HepG2 (cell line): ENCODE results near the gene TBC1D2B. TPM values are rescaled to one million over a fixed set of nuclear protein-coding genes. Genes with fewer than 3 reads are reported as not detected.

ENCODE experiments used
- GTF3A ChIP-seq: sonication (generic); formaldehyde crosslinking; conservative IDR thresholded peaks from 2 replicates; pipeline ENCODE4 v1.4.0; 2020; ENCODE audit warnings: mild to moderate bottlenecking, missing genetic modification reagents
- IKZF1 ChIP-seq: fragments of 450-650 bp; IDR thresholded peaks from 2 replicates; pipeline ENCODE4 v1.7.1; 2016
- IKZF4 ChIP-seq: sonication (generic); formaldehyde crosslinking; IDR thresholded peaks from 2 replicates; pipeline ENCODE4 v1.5.1; 2020; ENCODE audit warnings: borderline replicate concordance, mild to moderate bottlenecking, low read depth, missing genetic modification reagents; ENCODE audit errors: not compliant biosample characterization
- PLRG1 ChIP-seq: fragments of 450-650 bp; conservative IDR thresholded peaks from 2 replicates; pipeline ENCODE4 v1.6.1; 2016
- RXRA ChIP-seq: sonication (generic); formaldehyde crosslinking; IDR thresholded peaks from 2 replicates; pipeline ENCODE4 v1.5.1; 2020; ENCODE audit warnings: missing genetic modification reagents
- SRY ChIP-seq: sonication (generic); formaldehyde crosslinking; IDR thresholded peaks from 2 replicates; pipeline ENCODE4 v1.8.0; 2022; ENCODE audit warnings: mild to moderate bottlenecking, missing genetic modification reagents
- TAF1 ChIP-seq: sonication (generic); formaldehyde crosslinking; IDR thresholded peaks from 2 replicates; pipeline ENCODE4 v1.4.0; 2020; ENCODE audit warnings: missing genetic modification reagents
- TEAD3 ChIP-seq: optimal IDR thresholded peaks from 2 replicates; pipeline ENCODE3; 2016; ENCODE audit warnings: borderline replicate concordance
- TRIM24 ChIP-seq: sonication (generic); formaldehyde crosslinking; IDR thresholded peaks from 2 replicates; pipeline ENCODE4 v1.8.0; 2022; ENCODE audit warnings: mild to moderate bottlenecking, missing genetic modification reagents
- ZNF136 ChIP-seq: sonication (generic); formaldehyde crosslinking; IDR thresholded peaks from 2 replicates; pipeline ENCODE4 v1.8.1; 2022; ENCODE audit warnings: low read depth, mild to moderate bottlenecking, moderate library complexity, missing genetic modification reagents
- ZNF720 ChIP-seq: sonication (generic); formaldehyde crosslinking; IDR thresholded peaks from 2 replicates; pipeline ENCODE4 v1.4.0; 2020; ENCODE audit warnings: missing genetic modification reagents
- polyA plus RNA-seq, 8 experiments: library from polyadenylated mRNA; depleted of rRNA in 3 of 8; stranded (reverse) in 7 of 8; unstranded in 1 of 8; fragments of >200 nt; fragmentation: Illumina TruSeq in 4 of 8; extraction: Trizol in 4 of 8; gene quantifications; 2 replicates each; pipeline versions ENCODE4 v1.2.1 to v1.2.3, GENCODE V29; 2011 to 2016; ENCODE audit warnings: low read depth in 4 of 8, missing spikeins in 1 of 8, mixed read lengths in 1 of 8; ENCODE audit not compliant: insufficient read depth in 1 of 8
- total RNA-seq, 5 experiments: library from RNA; depleted of rRNA; stranded (reverse); fragments of >200 nt; fragmentation: Illumina TruSeq; extraction: Trizol; gene quantifications; 2 replicates each; pipeline ENCODE4 v1.2.3, GENCODE V29; 2016; ENCODE audit warnings: low read depth in 1 of 5
- TF ChIP-seq, protein P1 (sequence below): sonication (generic); formaldehyde crosslinking; IDR thresholded peaks from 2 replicates; pipeline ENCODE4 v1.8.0; 2022; ENCODE audit warnings: low read depth, missing genetic modification reagents
- TF ChIP-seq, protein P2 (sequence below): sonication (generic); formaldehyde crosslinking; IDR thresholded peaks from 2 replicates; pipeline ENCODE4 v1.5.1; 2020; ENCODE audit warnings: mild to moderate bottlenecking, missing genetic modification reagents, borderline replicate concordance
- TF ChIP-seq, protein P3 (sequence below): sonication (generic); formaldehyde crosslinking; conservative IDR thresholded peaks from 2 replicates; pipeline ENCODE4 v1.5.0; 2020; ENCODE audit warnings: missing genetic modification reagents
- TF ChIP-seq, protein P4 (sequence below): sonication (generic); formaldehyde crosslinking; IDR thresholded peaks from 2 replicates; pipeline ENCODE4 v1.8.0; 2022; ENCODE audit warnings: mild to moderate bottlenecking, missing genetic modification reagents
- TF ChIP-seq, protein P5 (sequence below): sonication (generic); formaldehyde crosslinking; conservative IDR thresholded peaks from 2 replicates; pipeline ENCODE4 v1.8.0; 2022; ENCODE audit warnings: mild to moderate bottlenecking, moderate library complexity, missing genetic modification reagents

The TBC1D2B gene
- total and polyA plus RNA-seq, 2 of the 13 experiments (the other 11 are each of a cell fraction or from before 2014, with no cell fraction given): 10.1 to 14.4 TPM

DNA sequence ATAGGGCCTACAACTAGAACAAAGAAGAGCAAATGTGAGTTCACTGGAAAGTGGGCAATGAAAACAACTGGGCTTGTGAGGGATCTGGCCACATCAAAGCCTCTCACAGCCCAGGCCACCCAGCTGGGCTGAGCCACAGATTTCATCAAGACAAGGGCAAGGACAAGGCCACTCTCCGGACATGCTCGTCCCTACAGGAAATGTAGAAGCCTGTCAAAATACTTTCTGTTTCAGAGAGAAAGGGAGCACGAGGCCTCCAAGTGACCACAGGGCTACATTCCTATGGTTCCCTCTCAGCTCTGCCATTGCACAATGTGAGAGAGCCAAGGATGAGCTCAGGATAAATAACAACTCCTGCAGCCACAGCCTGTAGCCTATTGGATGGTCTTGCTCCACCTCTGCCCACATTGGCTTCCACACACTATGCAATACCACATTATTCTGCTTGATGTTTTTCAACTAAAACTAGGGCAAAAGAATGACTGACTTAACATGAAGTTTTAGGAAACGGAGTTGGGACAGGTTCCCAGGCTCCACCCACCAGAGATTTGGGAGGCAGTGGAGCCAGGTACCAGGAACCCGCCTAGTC, 12.1 kb downstream of the TBC1D2B start (continued):
- TF ChIP-seq, protein P1, sequence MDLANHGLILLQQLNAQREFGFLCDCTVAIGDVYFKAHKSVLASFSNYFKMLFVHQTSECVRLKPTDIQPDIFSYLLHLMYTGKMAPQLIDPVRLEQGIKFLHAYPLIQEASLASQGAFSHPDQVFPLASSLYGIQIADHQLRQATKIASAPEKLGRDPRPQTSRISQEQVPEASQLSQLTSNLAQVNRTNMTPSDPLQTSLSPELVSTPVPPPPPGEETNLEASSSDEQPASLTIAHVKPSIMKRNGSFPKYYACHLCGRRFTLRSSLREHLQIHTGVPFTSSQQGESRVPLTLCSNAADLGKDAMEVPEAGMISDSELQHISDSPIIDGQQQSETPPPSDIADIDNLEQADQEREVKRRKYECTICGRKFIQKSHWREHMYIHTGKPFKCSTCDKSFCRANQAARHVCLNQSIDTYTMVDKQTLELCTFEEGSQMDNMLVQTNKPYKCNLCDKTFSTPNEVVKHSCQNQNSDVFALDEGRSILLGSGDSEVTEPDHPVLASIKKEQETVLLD (CRISPR knock-in tag): no peak
- TF ChIP-seq TRIM24 (CRISPR knock-in tag): peak; percentile 93
- TF ChIP-seq, protein P2, sequence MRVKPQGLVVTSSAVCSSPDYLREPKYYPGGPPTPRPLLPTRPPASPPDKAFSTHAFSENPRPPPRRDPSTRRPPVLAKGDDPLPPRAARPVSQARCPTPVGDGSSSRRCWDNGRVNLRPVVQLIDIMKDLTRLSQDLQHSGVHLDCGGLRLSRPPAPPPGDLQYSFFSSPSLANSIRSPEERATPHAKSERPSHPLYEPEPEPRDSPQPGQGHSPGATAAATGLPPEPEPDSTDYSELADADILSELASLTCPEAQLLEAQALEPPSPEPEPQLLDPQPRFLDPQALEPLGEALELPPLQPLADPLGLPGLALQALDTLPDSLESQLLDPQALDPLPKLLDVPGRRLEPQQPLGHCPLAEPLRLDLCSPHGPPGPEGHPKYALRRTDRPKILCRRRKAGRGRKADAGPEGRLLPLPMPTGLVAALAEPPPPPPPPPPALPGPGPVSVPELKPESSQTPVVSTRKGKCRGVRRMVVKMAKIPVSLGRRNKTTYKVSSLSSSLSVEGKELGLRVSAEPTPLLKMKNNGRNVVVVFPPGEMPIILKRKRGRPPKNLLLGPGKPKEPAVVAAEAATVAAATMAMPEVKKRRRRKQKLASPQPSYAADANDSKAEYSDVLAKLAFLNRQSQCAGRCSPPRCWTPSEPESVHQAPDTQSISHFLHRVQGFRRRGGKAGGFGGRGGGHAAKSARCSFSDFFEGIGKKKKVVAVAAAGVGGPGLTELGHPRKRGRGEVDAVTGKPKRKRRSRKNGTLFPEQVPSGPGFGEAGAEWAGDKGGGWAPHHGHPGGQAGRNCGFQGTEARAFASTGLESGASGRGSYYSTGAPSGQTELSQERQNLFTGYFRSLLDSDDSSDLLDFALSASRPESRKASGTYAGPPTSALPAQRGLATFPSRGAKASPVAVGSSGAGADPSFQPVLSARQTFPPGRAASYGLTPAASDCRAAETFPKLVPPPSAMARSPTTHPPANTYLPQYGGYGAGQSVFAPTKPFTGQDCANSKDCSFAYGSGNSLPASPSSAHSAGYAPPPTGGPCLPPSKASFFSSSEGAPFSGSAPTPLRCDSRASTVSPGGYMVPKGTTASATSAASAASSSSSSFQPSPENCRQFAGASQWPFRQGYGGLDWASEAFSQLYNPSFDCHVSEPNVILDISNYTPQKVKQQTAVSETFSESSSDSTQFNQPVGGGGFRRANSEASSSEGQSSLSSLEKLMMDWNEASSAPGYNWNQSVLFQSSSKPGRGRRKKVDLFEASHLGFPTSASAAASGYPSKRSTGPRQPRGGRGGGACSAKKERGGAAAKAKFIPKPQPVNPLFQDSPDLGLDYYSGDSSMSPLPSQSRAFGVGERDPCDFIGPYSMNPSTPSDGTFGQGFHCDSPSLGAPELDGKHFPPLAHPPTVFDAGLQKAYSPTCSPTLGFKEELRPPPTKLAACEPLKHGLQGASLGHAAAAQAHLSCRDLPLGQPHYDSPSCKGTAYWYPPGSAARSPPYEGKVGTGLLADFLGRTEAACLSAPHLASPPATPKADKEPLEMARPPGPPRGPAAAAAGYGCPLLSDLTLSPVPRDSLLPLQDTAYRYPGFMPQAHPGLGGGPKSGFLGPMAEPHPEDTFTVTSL (CRISPR knock-in tag): peak; percentile 85; the same call in 1 of the 2 replicates
- TF ChIP-seq GTF3A (CRISPR knock-in tag): 0 out of 2 replicates have a peak, but pooled peaks have one; percentile 60
- TF ChIP-seq SRY (CRISPR knock-in tag): no peak
- TF ChIP-seq IKZF4 (CRISPR knock-in tag): no peak
- TF ChIP-seq, protein P3, sequence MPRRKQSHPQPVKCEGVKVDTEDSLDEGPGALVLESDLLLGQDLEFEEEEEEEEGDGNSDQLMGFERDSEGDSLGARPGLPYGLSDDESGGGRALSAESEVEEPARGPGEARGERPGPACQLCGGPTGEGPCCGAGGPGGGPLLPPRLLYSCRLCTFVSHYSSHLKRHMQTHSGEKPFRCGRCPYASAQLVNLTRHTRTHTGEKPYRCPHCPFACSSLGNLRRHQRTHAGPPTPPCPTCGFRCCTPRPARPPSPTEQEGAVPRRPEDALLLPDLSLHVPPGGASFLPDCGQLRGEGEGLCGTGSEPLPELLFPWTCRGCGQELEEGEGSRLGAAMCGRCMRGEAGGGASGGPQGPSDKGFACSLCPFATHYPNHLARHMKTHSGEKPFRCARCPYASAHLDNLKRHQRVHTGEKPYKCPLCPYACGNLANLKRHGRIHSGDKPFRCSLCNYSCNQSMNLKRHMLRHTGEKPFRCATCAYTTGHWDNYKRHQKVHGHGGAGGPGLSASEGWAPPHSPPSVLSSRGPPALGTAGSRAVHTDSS (CRISPR knock-in tag): 0 out of 2 replicates have a peak, but pooled peaks have one; percentile 62
- 0 out of 2 replicates have a peak, but pooled peaks have one; percentile 74 for TF ChIP-seq ZNF136 (CRISPR knock-in tag)
- TF ChIP-seq ZNF720 (CRISPR knock-in tag): no peak
- TF ChIP-seq PLRG1: no peak
- TF ChIP-seq RXRA (CRISPR knock-in tag): peak; percentile 96
- TF ChIP-seq, protein P4, sequence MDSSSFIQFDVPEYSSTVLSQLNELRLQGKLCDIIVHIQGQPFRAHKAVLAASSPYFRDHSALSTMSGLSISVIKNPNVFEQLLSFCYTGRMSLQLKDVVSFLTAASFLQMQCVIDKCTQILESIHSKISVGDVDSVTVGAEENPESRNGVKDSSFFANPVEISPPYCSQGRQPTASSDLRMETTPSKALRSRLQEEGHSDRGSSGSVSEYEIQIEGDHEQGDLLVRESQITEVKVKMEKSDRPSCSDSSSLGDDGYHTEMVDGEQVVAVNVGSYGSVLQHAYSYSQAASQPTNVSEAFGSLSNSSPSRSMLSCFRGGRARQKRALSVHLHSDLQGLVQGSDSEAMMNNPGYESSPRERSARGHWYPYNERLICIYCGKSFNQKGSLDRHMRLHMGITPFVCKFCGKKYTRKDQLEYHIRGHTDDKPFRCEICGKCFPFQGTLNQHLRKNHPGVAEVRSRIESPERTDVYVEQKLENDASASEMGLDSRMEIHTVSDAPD (CRISPR knock-in tag): no peak; the same call in 1 of the 2 replicates
- TF ChIP-seq, protein P5, sequence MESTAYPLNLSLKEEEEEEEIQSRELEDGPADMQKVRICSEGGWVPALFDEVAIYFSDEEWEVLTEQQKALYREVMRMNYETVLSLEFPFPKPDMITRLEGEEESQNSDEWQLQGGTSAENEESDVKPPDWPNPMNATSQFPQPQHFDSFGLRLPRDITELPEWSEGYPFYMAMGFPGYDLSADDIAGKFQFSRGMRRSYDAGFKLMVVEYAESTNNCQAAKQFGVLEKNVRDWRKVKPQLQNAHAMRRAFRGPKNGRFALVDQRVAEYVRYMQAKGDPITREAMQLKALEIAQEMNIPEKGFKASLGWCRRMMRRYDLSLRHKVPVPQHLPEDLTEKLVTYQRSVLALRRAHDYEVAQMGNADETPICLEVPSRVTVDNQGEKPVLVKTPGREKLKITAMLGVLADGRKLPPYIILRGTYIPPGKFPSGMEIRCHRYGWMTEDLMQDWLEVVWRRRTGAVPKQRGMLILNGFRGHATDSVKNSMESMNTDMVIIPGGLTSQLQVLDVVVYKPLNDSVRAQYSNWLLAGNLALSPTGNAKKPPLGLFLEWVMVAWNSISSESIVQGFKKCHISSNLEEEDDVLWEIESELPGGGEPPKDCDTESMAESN (CRISPR knock-in tag): peak; percentile 85
- TF ChIP-seq IKZF1: no peak
- no peak for TF ChIP-seq TAF1 (CRISPR knock-in tag)
- TF ChIP-seq TEAD3 (CRISPR knock-in tag): peak; percentile 99
